SK-N-SH (cell line): Measurements from ENCODE around the gene CHD9. TPM values are rescaled to one million over a fixed set of nuclear protein-coding genes. Genes with fewer than 3 reads are reported as not detected.

Experiments used
- CTCF ChIA-PET: fragments of 300-600, 350-600 bp; formaldehyde crosslinking; extraction: SDS; loops from one replicate; lab custom pipeline; 2021; lab: Yijun Ruan, JAX
- POLR2A ChIA-PET: fragments of 350-600 bp; sonication (Branson Sonifier 250); formaldehyde crosslinking; extraction: SDS; loops from one replicate; lab custom pipeline; 2020; ENCODE audit warnings: antibody characterized with exemption, inconsistent platforms; lab: Yijun Ruan, JAX
- DNase-seq: peaks from one replicate; pipeline ENCODE4 v3.0.0; 2012
- H2AFZ ChIP-seq: fragments of 200-600 bp; sonication (generic); 2 replicates; pipeline ENCODE4 v1.8.1; 2016; ENCODE audit warnings: antibody characterized with exemption, mild to moderate bottlenecking, low read depth
- H3F3A ChIP-seq: fragments of 200-600 bp; sonication (generic); replicated peaks from 2 replicates; pipeline ENCODE3; 2016; ENCODE audit warnings: antibody characterized with exemption, mild to moderate bottlenecking; ENCODE audit not compliant: insufficient read depth
- H3K27ac ChIP-seq, 2 experiments: fragments of 200-500 bp in 1 of 2; fragments of 200-600 bp in 1 of 2; sonication (Bioruptor generic) in 1 of 2; sonication (generic), shearing (Covaris generic) in 1 of 2; 2 replicates each; pipeline versions ENCODE4 v1.5.1 to v1.6.1; 2014 to 2016; ENCODE audit warnings: low read depth in 2 of 2, inconsistent platforms in 1 of 2, low read length in 1 of 2, mild to moderate bottlenecking in 1 of 2, mixed read lengths in 1 of 2
- H3K27me3 ChIP-seq: fragments of 200-600 bp; sonication (generic), shearing (Covaris generic); 2 replicates; pipeline ENCODE4 v1.6.1; 2016; ENCODE audit warnings: mixed run types; ENCODE audit not compliant: insufficient read depth
- H3K36me3 ChIP-seq, 2 experiments: fragments of 200-500 bp in 1 of 2; fragments of 200-600 bp in 1 of 2; sonication (Bioruptor generic) in 1 of 2; sonication (generic) in 1 of 2; replicated peaks in 1 of 2; 2 replicates each; pipeline versions ENCODE3 to v1.5.1; 2014 to 2016; ENCODE audit warnings: low read length in 1 of 2, mild to moderate bottlenecking in 1 of 2; ENCODE audit not compliant: insufficient read depth in 2 of 2, control insufficient read depth in 1 of 2
- H3K4me1 ChIP-seq, 2 experiments: fragments of 200-500 bp in 1 of 2; fragments of 200-600 bp in 1 of 2; sonication (Bioruptor generic) in 1 of 2; sonication (generic), shearing (Covaris generic) in 1 of 2; 2 replicates each; pipeline versions ENCODE4 v1.5.1 to v1.6.1; 2014 to 2016; ENCODE audit warnings: low read depth in 1 of 2, low read length in 1 of 2, mixed run types in 1 of 2; ENCODE audit not compliant: insufficient read depth in 2 of 2, control insufficient read depth in 1 of 2
- H3K4me2 ChIP-seq: fragments of 200-600 bp; sonication (generic), shearing (Covaris generic); 2 replicates; pipeline ENCODE4 v1.6.1; 2017; ENCODE audit warnings: mixed run types
- H3K4me3 ChIP-seq, 2 experiments: fragments of 200-500 bp in 1 of 2; fragments of 200-600 bp in 1 of 2; sonication (Bioruptor generic) in 1 of 2; sonication (generic), shearing (Covaris generic) in 1 of 2; 2 replicates each; pipeline versions ENCODE4 v1.5.1 to v1.8.1; 2014 to 2016; ENCODE audit warnings: low read depth in 2 of 2, inconsistent platforms in 1 of 2, low read length in 1 of 2, mild to moderate bottlenecking in 1 of 2, mixed read lengths in 1 of 2, moderate library complexity in 1 of 2
- H3K79me2 ChIP-seq: fragments of 200-600 bp; sonication (generic); 2 replicates; pipeline ENCODE4 v1.8.1; 2017; ENCODE audit warnings: mild to moderate bottlenecking; ENCODE audit not compliant: insufficient read depth
- H3K9ac ChIP-seq: fragments of 200-600 bp; sonication (generic); 2 replicates; pipeline ENCODE4 v1.6.1; 2017; ENCODE audit warnings: mixed run types
- H3K9me2 ChIP-seq: fragments of 200-600 bp; sonication (generic); 2 replicates; pipeline ENCODE4 v1.6.1; 2017; ENCODE audit warnings: mixed run types
- H3K9me3 ChIP-seq: fragments of 200-600 bp; sonication (generic); 2 replicates; pipeline ENCODE4 v1.6.1; 2017; ENCODE audit warnings: mixed run types, mild to moderate bottlenecking, moderate library complexity
- H4K20me1 ChIP-seq: fragments of 200-600 bp; sonication (generic); 2 replicates; pipeline ENCODE4 v1.6.1; 2017; ENCODE audit warnings: mild to moderate bottlenecking, mixed run types; ENCODE audit not compliant: insufficient read depth
- EP300 ChIP-seq, 2 experiments: IDR thresholded peaks; 2 replicates each; pipeline versions ENCODE4 v1.4.0 to v1.6.1; 2012; ENCODE audit warnings: borderline replicate concordance in 1 of 2, low read depth in 1 of 2, low read length in 1 of 2
- EZH2phosphoT487 ChIP-seq: fragments of 200-600 bp; sonication (generic); IDR thresholded peaks from 2 replicates; pipeline ENCODE4 v1.6.1; 2017; ENCODE audit warnings: low read depth, mixed run types, mild to moderate bottlenecking, antibody characterized with exemption, moderate library complexity, borderline replicate concordance
- FOSL2 ChIP-seq: IDR thresholded peaks from 2 replicates; pipeline ENCODE4 v1.4.0; 2012; ENCODE audit warnings: low read depth, mild to moderate bottlenecking, moderate library complexity, borderline replicate concordance
- FOXJ3 ChIP-seq: sonication (generic); formaldehyde crosslinking; IDR thresholded peaks from 2 replicates; pipeline ENCODE4 v1.5.1; 2020; ENCODE audit warnings: mild to moderate bottlenecking, missing genetic modification reagents
- JUND ChIP-seq: IDR thresholded peaks from 2 replicates; pipeline ENCODE4 v1.4.0; 2012
- MEF2A ChIP-seq: IDR thresholded peaks from 2 replicates; pipeline ENCODE4 v1.4.0; 2012; ENCODE audit warnings: low read depth, borderline replicate concordance
- MXI1 ChIP-seq: IDR thresholded peaks from 2 replicates; pipeline ENCODE4 v1.6.1; 2012; ENCODE audit warnings: mild to moderate bottlenecking, low read depth, low read length, improper control_type of control experiment
- NFIC ChIP-seq: IDR thresholded peaks from 2 replicates; pipeline ENCODE4 v1.4.0; 2012; ENCODE audit warnings: borderline replicate concordance
- NRF1 ChIP-seq: IDR thresholded peaks from 2 replicates; pipeline ENCODE4 v1.6.1; 2012; ENCODE audit warnings: low read depth, mild to moderate bottlenecking, low read length
- POLR2AphosphoS5 ChIP-seq: IDR thresholded peaks from 2 replicates; pipeline ENCODE4 v1.6.1; 2012; ENCODE audit warnings: low read depth, low read length
- RAD21 ChIP-seq: IDR thresholded peaks from 2 replicates; pipeline ENCODE4 v1.6.1; 2012; ENCODE audit warnings: mild to moderate bottlenecking, low read length
- SMC3 ChIP-seq: IDR thresholded peaks from 2 replicates; pipeline ENCODE4 v1.6.1; 2012; ENCODE audit warnings: low read depth, low read length, improper control_type of control experiment
- TAF1 ChIP-seq: IDR thresholded peaks from 2 replicates; pipeline ENCODE4 v1.6.1; 2012; ENCODE audit warnings: low read depth, mild to moderate bottlenecking, low read length, moderate library complexity, borderline replicate concordance
- TCF12 ChIP-seq: IDR thresholded peaks from 2 replicates; pipeline ENCODE4 v1.4.0; 2012
- TEAD4 ChIP-seq: IDR thresholded peaks from 2 replicates; pipeline ENCODE4 v1.4.0; 2012; ENCODE audit warnings: mild to moderate bottlenecking, borderline replicate concordance; ENCODE audit not compliant: insufficient read depth
- WGBS: methylation state at CpG from one replicate; pipeline ENCODE4 v1.1.6; 2017; ENCODE audit warnings: low lambda C conversion rate; 5-methylcytosine and 5-hydroxymethylcytosine counted together
- polyA plus RNA-seq, 3 experiments: library from polyadenylated mRNA; depleted of rRNA; stranded (reverse); fragments of >200 nt; gene quantifications; 2 replicates each; pipeline ENCODE4 v1.2.3, GENCODE V29; 2012
- TF ChIP-seq, protein P1 (sequence below): IDR thresholded peaks from 2 replicates; pipeline ENCODE4 v1.6.1; 2012; ENCODE audit warnings: mild to moderate bottlenecking, low read depth, low read length, moderate library complexity
- TF ChIP-seq, protein P2 (sequence below): fragments of 150-350 bp; IDR thresholded peaks from 2 replicates; pipeline ENCODE4 v1.6.1; 2017; ENCODE audit warnings: antibody characterized with exemption, low read length, low read depth, borderline replicate concordance
- TF ChIP-seq, protein P3 (sequence below): IDR thresholded peaks from 2 replicates; pipeline ENCODE4 v1.4.0; 2012; ENCODE audit warnings: low read depth, borderline replicate concordance
- TF ChIP-seq, protein P4 (sequence below): fragments of 200-600 bp; sonication (generic); IDR thresholded peaks from 2 replicates; pipeline ENCODE4 v1.6.1; 2017; ENCODE audit warnings: antibody characterized with exemption, mild to moderate bottlenecking, moderate library complexity
- TF ChIP-seq, protein P5 (sequence below): IDR thresholded peaks from 2 replicates; pipeline ENCODE4; 2012

The CHD9 gene
- polyA plus RNA-seq, 1 of the 3 experiments (the other 2 are of a cell fraction): 6.2 TPM

DNA sequence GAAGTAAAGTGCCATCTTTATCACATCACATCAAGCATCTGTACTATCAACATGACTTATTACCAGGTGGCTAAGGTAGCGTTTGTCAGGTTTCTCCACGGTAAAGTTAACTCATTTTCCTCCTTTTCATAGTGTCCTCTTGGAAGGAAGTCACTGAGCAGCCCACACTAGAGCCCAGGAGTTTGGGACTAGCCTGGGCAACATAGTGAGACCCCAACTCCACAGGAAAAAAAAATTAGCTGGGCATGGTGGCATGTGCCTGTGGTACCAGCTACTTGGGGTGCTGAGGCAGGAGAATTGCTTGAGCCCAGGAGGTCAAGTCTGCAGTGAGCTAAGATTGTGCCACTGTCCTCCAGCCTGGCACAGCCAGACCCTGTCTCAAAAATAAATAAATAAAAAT, 12.9 kb downstream of the CHD9 start:
- Histone ChIP-seq H3K4me1 (peaks cover 11 to 15% of the 10 kb centered on the region in 2 experiments; a peak in 3 of 4 replicates), H3K9me2 (no peaks in the 10 kb centered on the region), H3K9ac (no peak overlapping the region), H3K36me3 (no peaks in the 10 kb centered on the region), H3K4me2 (no peak overlapping the region), H3K9me3 (no peaks in the 10 kb centered on the region), H3K79me2 (peaks cover 54% of the 10 kb centered on the region), H3K4me3 (no peak overlapping the region), H4K20me1 (no peaks in the 10 kb centered on the region), H3K27me3 (no peaks in the 10 kb centered on the region), H3F3A (no peaks in the 10 kb centered on the region), H3K27ac (no peak overlapping the region), H2AFZ (no peak overlapping the region)
- CTCF ChIA-PET: interaction anchor here (5.3 kb wide), 1 partner anchor 13 kb away, joined by 25 read pairs; the partner anchor contains the start of gene CHD9
- WGBS: 94% methylated on average over 2 of the region's 2 CpGs
- TF ChIP-seq RAD21 (no peak), EP300 (IDR thresholded peaks at IDR 0.05; ENCODE audit: borderline replicate concordance in 1 of 2, low read depth in 1 of 2, low read length in 1 of 2) (no peak), FOSL2 (no peak), FOXJ3 (CRISPR knock-in tag) (no peak), EZH2phosphoT487 (no peak), TEAD4 (no peak), MEF2A (no peak), MXI1 (no peak), TAF1 (no peak), NRF1 (no peak), TCF12 (no peak), JUND (no peak), POLR2AphosphoS5 (no peak), SMC3 (no peak), NFIC (no peak)
- TF ChIP-seq, protein P1, sequence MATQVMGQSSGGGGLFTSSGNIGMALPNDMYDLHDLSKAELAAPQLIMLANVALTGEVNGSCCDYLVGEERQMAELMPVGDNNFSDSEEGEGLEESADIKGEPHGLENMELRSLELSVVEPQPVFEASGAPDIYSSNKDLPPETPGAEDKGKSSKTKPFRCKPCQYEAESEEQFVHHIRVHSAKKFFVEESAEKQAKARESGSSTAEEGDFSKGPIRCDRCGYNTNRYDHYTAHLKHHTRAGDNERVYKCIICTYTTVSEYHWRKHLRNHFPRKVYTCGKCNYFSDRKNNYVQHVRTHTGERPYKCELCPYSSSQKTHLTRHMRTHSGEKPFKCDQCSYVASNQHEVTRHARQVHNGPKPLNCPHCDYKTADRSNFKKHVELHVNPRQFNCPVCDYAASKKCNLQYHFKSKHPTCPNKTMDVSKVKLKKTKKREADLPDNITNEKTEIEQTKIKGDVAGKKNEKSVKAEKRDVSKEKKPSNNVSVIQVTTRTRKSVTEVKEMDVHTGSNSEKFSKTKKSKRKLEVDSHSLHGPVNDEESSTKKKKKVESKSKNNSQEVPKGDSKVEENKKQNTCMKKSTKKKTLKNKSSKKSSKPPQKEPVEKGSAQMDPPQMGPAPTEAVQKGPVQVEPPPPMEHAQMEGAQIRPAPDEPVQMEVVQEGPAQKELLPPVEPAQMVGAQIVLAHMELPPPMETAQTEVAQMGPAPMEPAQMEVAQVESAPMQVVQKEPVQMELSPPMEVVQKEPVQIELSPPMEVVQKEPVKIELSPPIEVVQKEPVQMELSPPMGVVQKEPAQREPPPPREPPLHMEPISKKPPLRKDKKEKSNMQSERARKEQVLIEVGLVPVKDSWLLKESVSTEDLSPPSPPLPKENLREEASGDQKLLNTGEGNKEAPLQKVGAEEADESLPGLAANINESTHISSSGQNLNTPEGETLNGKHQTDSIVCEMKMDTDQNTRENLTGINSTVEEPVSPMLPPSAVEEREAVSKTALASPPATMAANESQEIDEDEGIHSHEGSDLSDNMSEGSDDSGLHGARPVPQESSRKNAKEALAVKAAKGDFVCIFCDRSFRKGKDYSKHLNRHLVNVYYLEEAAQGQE: no peak
- TF ChIP-seq, protein P2, sequence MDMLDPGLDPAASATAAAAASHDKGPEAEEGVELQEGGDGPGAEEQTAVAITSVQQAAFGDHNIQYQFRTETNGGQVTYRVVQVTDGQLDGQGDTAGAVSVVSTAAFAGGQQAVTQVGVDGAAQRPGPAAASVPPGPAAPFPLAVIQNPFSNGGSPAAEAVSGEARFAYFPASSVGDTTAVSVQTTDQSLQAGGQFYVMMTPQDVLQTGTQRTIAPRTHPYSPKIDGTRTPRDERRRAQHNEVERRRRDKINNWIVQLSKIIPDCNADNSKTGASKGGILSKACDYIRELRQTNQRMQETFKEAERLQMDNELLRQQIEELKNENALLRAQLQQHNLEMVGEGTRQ: no peak
- TF ChIP-seq, protein P3, sequence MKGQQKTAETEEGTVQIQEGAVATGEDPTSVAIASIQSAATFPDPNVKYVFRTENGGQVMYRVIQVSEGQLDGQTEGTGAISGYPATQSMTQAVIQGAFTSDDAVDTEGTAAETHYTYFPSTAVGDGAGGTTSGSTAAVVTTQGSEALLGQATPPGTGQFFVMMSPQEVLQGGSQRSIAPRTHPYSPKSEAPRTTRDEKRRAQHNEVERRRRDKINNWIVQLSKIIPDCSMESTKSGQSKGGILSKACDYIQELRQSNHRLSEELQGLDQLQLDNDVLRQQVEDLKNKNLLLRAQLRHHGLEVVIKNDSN: no peak
- TF ChIP-seq, protein P4, sequence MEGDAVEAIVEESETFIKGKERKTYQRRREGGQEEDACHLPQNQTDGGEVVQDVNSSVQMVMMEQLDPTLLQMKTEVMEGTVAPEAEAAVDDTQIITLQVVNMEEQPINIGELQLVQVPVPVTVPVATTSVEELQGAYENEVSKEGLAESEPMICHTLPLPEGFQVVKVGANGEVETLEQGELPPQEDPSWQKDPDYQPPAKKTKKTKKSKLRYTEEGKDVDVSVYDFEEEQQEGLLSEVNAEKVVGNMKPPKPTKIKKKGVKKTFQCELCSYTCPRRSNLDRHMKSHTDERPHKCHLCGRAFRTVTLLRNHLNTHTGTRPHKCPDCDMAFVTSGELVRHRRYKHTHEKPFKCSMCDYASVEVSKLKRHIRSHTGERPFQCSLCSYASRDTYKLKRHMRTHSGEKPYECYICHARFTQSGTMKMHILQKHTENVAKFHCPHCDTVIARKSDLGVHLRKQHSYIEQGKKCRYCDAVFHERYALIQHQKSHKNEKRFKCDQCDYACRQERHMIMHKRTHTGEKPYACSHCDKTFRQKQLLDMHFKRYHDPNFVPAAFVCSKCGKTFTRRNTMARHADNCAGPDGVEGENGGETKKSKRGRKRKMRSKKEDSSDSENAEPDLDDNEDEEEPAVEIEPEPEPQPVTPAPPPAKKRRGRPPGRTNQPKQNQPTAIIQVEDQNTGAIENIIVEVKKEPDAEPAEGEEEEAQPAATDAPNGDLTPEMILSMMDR: no peak
- TF ChIP-seq, protein P5, sequence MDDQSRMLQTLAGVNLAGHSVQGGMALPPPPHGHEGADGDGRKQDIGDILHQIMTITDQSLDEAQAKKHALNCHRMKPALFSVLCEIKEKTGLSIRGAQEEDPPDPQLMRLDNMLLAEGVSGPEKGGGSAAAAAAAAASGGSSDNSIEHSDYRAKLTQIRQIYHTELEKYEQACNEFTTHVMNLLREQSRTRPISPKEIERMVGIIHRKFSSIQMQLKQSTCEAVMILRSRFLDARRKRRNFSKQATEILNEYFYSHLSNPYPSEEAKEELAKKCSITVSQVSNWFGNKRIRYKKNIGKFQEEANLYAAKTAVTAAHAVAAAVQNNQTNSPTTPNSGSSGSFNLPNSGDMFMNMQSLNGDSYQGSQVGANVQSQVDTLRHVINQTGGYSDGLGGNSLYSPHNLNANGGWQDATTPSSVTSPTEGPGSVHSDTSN: no peak
- no peak for DNase-seq
- POLR2A ChIA-PET: no interaction called here
